SHP77 (cell line): Measurements from ENCODE around the gene ULK2.
A peak's percentile ranks its signal among the peaks of the same experiment; 100 is the strongest.
"Not testable (repeated sequence)": the region's sequence is repeated elsewhere in the genome, so short reads cannot be mapped to it uniquely, and the experiment has no call there.

Experiments
- DNase-seq, 2 experiments: peaks; one replicate each; lab custom pipeline; 2025; lab: John Stamatoyannopoulos, UW

Gene ULK2

GRCh38 chr17:19766421-19767270 is 101.1 kb downstream of the ULK2 start:
- peak; percentile 79 to 85 for DNase-seq

DNA sequence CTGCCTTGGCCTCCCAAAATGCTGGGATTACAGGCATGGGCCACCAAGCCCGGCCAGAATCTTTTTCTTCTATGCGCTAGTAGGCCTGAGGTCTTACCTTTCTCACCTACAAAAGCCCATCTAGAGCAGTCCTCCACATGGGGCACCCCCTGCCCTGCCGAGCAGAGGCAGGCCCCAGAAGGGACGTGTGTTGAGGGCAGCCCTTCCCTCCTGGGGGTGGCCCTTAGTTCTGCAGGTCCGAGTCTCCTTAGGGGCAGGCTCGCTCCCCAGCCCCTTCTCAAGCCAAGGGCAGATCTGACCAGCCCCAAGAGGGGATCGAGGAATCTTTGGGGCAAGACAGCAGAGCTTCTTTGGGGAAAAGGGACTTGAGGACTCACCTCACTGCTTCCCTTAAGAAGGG is 101.7 kb downstream of the ULK2 start:
- DNase-seq: no peak

DNA sequence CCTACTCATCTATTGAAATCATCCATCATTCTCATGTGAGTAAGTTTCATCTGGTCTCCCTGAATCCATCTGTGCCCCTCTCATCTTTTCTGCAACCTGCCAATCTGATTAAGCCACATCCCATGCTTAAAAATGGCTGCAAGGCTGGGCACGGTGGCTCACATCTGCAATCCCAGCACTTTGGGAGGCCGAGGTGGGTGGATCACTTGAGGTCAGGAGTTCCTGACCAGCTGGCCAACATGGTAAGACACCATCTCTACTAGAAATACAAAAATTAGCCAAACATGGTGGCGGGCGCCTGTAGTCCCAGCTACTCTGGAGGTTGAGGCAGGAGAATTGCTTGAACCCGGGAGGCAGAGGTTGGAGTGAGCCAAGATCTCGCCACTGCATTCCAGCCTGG is 103.7 kb downstream of the ULK2 start:
- DNase-seq: not testable (repeated sequence)

- DNase-seq: no peak
Measured at GRCh38 chr17:19763416-19763815, 104.3 kb downstream of the ULK2 start.

DNA sequence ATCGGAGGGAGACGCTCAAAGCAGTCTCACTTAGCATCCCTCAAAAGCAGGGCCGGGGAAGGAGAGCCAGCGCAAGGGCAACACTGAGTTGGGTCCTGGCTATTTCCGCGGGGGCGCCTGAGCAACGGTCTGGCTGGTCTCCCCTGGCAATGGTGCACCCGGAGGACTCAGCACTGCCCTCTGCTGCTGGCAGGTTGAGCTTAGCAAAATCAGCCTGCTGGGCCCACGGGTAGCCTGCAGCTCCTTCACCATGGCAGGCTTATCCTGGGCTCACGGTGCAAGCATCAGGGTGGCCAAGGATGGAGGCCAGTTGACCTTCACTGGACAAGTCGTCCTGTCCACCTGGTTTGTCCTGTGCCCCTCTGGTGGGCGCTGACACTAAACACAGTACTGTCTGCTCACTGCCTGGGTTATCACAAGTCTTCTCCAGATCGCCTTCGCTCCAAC is 105.2 kb downstream of the ULK2 start:
- peak; percentile 87 to 91 for DNase-seq

GRCh38 chr17:19760746-19761145 is 107.0 kb downstream of the ULK2 start:
- DNase-seq: no peak

- no peak for DNase-seq
Measured at GRCh38 chr17:19759568-19760549, 107.9 kb downstream of the ULK2 start.

GRCh38 chr17:19757536-19758180 is 110.1 kb downstream of the ULK2 start:
- DNase-seq: no peak

- no peak for DNase-seq
Measured at GRCh38 chr17:19756546-19756945, 111.2 kb downstream of the ULK2 start.

DNA sequence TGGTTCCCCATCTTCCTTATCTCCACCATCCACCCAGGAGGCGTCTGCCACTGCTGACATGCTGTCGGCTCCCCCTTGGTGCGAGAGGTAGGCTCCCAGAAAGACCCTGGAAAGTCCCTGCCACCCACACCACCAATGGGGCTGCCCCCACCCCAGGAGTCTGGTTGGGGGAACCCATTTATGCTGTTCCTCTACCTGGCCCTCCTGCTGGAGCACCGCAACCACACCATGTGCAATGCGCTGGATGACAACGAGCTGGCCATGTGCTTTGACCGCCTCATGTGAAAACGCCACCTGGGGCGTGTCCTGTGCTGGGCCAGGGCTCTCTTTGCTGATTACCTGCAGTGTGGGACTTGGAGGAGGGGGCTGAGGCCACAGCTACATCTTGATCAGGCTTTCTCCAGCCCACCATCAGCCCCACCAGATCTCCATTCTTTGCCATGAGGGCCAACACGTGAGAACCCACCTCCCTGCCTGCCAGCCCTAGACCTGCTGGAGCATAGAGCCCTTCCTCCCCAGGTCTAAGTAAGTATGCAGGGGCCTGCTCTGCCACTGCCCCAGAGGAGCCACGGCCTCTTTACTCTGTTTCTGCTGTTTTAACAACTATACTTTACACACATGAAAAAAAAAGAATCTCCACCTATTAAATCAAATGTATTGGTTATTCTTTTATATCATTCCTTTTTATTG is 111.8 kb downstream of the ULK2 start:
- DNase-seq: no peak

DNA sequence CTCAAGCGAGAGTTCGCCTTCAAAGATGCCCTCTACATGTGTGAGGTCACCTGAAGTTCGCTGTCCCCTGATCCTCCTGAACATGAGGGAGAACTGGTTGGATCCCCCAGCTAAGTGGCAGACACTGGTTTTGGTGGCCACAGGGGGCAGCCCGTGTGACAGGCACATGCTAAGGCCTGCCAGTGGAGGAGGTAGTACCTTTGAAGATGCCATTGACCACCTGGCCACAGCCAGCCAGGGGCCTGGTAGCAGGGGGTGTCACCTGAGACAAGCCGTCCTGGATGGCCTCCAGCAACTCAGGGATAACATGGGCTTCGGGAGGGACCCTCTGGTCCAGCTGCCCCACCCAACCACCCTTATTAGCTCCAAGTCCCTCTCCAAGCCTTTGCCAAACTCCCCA is 112.3 kb downstream of the ULK2 start:
- no peak for DNase-seq

DNA sequence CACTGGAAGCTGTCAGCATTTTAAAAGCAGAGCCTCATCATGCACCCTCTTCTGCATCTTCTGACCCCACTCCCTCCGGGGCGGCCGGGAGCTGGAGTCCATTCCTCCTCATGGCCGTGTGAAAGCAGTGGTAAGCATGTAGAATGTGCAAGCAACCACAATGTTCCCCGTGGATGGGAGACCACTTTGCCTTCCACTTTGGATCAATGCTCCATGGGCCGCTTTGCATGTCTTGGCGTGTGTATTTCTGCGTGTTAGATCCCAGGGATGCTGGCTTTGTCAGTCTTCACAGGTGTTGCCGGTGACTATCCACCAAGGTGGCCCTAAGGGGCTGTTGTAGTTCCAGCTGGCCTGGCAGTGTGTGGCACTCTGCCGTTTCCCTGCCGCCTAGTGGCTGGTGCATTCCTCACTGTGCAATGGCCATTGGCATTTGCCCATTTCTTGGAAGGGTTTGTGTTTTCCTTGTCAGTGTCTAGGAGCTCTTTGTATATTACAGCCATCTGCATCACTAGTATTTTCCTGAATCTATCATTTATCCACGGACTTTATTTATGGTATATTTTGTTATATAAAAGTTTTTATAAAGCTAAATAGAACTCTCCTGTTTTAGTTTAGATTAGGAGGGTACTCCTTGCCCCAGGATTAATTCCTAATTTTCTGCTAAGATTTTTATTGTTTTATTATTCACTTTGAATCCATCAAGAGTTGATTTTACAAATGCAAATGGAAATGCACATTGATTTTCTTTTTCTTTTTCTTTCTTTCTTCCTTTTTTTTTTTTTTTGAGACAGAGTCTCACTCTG is 113.9 kb downstream of the ULK2 start:
- peak; percentile 93 for DNase-seq

DNA sequence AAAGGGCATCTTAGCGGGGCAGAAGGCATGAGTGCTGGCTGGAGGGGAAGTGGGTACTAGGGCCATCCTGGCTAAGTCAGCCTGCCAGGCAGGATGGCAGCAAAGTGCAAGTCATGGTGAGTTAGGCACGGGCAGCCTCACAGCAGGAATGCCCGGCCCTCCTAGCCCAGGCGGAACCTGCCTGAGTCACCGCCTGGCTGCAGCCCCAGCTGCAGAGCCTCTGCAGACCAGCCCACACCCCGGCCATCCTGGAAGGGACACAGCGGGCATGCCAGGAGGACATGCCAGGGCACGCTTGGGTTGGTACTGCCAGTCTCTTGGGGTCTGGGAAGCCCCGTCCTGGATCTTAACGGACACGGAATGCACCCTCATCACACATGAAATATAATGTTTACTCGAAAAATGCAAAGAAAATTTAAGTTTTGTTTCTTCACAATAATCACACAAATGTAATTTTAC is 114.7 kb downstream of the ULK2 start:
- DNase-seq: peak; percentile 88 to 95

- DNase-seq: no peak
Measured at GRCh38 chr17:19752216-19753050, 115.3 kb downstream of the ULK2 start.

DNA sequence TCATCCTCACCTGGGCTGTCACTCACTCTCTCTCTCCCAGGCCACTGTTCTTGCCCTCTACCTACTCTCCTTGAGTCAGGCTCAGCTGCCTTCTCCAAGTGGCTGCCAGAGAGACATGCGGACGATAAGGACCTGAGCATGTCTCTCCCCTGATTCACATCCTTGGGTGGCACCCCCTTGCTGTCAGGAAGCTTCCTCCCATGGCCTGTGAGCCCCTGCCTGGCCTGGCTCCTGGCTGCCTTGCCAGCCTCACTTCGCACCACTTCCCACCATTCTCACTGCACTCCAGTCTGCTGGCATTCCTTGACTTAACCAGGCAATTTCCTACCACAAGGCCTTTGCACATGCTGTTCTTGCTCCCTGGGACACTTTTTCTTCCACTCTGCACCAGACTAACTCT is 116.9 kb downstream of the ULK2 start:
- no peak for DNase-seq

GRCh38 chr17:19750020-19750572 is 117.6 kb downstream of the ULK2 start:
- no peak for DNase-seq

- no peak for DNase-seq
Measured at GRCh38 chr17:19748807-19749193, 118.9 kb downstream of the ULK2 start.

GRCh38 chr17:19747829-19748806 is 119.6 kb downstream of the ULK2 start, which contains the start of gene ALDH3A1:
Gene ALDH3A1, minus strand, starts transcription at chr17:19748298. Its CDS starts 3,169 bp downstream, at chr17:19745129.
- no peak for DNase-seq
